ENCODE results near the gene PCNA.

The PCNA gene

GRCh38 chr20:5065166-5065878, 54.4 kb downstream of the PCNA start:
- Histone ChIP-seq H3K4me1 (no peaks in the 10 kb centered on the region), H3K27me3 (ENCODE audit: control insufficient read depth, insufficient read depth, low read length) (no peaks in the 10 kb centered on the region), H3K27ac (no peak overlapping the region), H3K36me3 (ENCODE audit: control insufficient read depth, insufficient read depth, low read length) (no peaks in the 10 kb centered on the region), H3K4me3 (ENCODE audit: low read depth, low read length) (no peak overlapping the region), H3K4me2 (ENCODE audit: low read length) (no peak overlapping the region), H3K9ac (no peak overlapping the region), H2AFZ (no peak overlapping the region), H3K79me2 (no peaks in the 10 kb centered on the region), H3K9me3 (ENCODE audit: control insufficient read depth, low read length) (no peaks in the 10 kb centered on the region)
- TF ChIP-seq, protein P1, sequence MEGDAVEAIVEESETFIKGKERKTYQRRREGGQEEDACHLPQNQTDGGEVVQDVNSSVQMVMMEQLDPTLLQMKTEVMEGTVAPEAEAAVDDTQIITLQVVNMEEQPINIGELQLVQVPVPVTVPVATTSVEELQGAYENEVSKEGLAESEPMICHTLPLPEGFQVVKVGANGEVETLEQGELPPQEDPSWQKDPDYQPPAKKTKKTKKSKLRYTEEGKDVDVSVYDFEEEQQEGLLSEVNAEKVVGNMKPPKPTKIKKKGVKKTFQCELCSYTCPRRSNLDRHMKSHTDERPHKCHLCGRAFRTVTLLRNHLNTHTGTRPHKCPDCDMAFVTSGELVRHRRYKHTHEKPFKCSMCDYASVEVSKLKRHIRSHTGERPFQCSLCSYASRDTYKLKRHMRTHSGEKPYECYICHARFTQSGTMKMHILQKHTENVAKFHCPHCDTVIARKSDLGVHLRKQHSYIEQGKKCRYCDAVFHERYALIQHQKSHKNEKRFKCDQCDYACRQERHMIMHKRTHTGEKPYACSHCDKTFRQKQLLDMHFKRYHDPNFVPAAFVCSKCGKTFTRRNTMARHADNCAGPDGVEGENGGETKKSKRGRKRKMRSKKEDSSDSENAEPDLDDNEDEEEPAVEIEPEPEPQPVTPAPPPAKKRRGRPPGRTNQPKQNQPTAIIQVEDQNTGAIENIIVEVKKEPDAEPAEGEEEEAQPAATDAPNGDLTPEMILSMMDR (IDR thresholded peaks at IDR 0.05), result no peak

Measured in parathyroid adenoma (tissue), 2 donors.